Measurements from ENCODE around the gene IGBP1. TPM values are rescaled to one million over a fixed set of nuclear protein-coding genes. Genes with fewer than 3 reads are reported as not detected.

Gene IGBP1
- total RNA-seq (10 to 100 TPM; 60.8 to 66.2 TPM), polyA plus RNA-seq (10 to 100 TPM; 56.3 to 60.7 TPM)

- no peaks in the 10 kb centered on the region for H3K27me3 Mint-ChIP-seq
- H3K9me3 Mint-ChIP-seq = no peaks in the 10 kb centered on the region
- peak; percentile 78 to 94 (median 86) for DNase-seq
- intact Hi-C loops (cut with micrococcal nuclease) = loop anchor here (1.0 to 10.0 kb wide), 7 partner anchors 64 to 1629 kb away; partner anchors contain the start of genes EFNB1 and PJA1
- Histone ChIP-seq H3K27ac (ENCODE audit: low read depth, low read length) (peak within 1 kb of the TSS; percentile 77), H3K27me3 (ENCODE audit: insufficient read depth, low read length) (no peaks in the 10 kb centered on the region), H3K9me3 (ENCODE audit: control insufficient read depth in 1 of 2, low read length in 2 of 2) (no peaks in the 10 kb centered on the region), H3K4me1 (ENCODE audit: insufficient read depth, low read length) (peaks cover 35% of the 10 kb centered on the region), H3K4me3 (ENCODE audit: low read length in 2 of 2) (peak within 1 kb of the TSS; percentile 89 to 90), H3K36me3 (ENCODE audit: insufficient read depth, low read length) (peaks cover 3% of the 10 kb centered on the region)
- H3K27ac Mint-ChIP-seq = peak within 1 kb of the TSS; percentile 84 to 99 (median 98)
- ChIA-PET CTCF (ENCODE audit: partially characterized antibody) (interaction anchor here (0.9 to 2.2 kb wide), 9 partner anchors 9 to 1306 kb away, joined by 3 to 9 read pairs (median 5); partner anchors contain the start of genes KIF4A and PDZD11), POLR2A (ENCODE audit: partially characterized antibody) (interaction anchor here (0.5 to 2.6 kb wide), 12 partner anchors 11 to 1968 kb away, joined by 3 to 16 read pairs (median 5); partner anchors contain the start of genes EFNB1, KIF4A, PDZD11 and PJA1)
- peaks cover 16 to 38% (median 22%) of the 10 kb centered on the region in 4 donors for H3K4me1 Mint-ChIP-seq
- peaks cover 0 to 28% of the 10 kb centered on the region in 2 donors for H3K36me3 Mint-ChIP-seq
- peak within 1 kb of the TSS; percentile 87 to 99 (median 98) for H3K4me3 Mint-ChIP-seq
These were observed at the start of gene IGBP1 for GRCh38 chrX:70133303-70134115. IGBP1 (plus strand) TSS chrX:70133447; CDS start chrX:70133948, 501 bp downstream.

- no peak for DNase-seq
- CTCF ChIA-PET (ENCODE audit: partially characterized antibody) = interaction anchor here (2.4 kb wide), 1 partner anchor 13 kb away, joined by 8 read pairs; no protein-coding TSS in a partner anchor
- H3K27ac Mint-ChIP-seq = no peak overlapping the region
These were observed 48.5 kb upstream of the IGBP1 start for GRCh38 chrX:70084592-70085240.

GRCh38 chrX:70087857-70088630 is 45.2 kb upstream of the IGBP1 start:
- no peaks in the 10 kb centered on the region for H3K27me3 Mint-ChIP-seq
- no peaks in the 10 kb centered on the region for H3K4me1 ChIP-seq (ENCODE audit: insufficient read depth, low read length)
- H3K27me3 ChIP-seq (ENCODE audit: insufficient read depth, low read length) = no peaks in the 10 kb centered on the region
- no peaks in the 10 kb centered on the region for H3K4me1 Mint-ChIP-seq
- peak overlapping the region in 1 of 7 donors; percentile 8 for H3K27ac Mint-ChIP-seq
- no peaks in the 10 kb centered on the region for H3K36me3 Mint-ChIP-seq
- ChIA-PET CTCF (ENCODE audit: partially characterized antibody) (interaction anchor here (1.3 to 1.4 kb wide), 3 partner anchors 8 to 550 kb away, joined by 3 to 8 read pairs (median 4); no protein-coding TSS in a partner anchor), POLR2A (ENCODE audit: partially characterized antibody) (no interaction called here)
- no peaks in the 10 kb centered on the region for H3K9me3 Mint-ChIP-seq
- DNase-seq = no peak
- H3K4me3 Mint-ChIP-seq = no peak overlapping the region
- no peak overlapping the region for H3K4me3 ChIP-seq (ENCODE audit: low read length in 2 of 2)
- no peak overlapping the region for H3K27ac ChIP-seq (ENCODE audit: low read depth, low read length)
- intact Hi-C loops (cut with micrococcal nuclease) = no loop called here
- no peaks in the 10 kb centered on the region for H3K9me3 ChIP-seq (ENCODE audit: control insufficient read depth in 1 of 2, low read length in 2 of 2)
- no peaks in the 10 kb centered on the region for H3K36me3 ChIP-seq (ENCODE audit: insufficient read depth, low read length)

More at GRCh38 chrX:70084592-70085240, 48.5 kb upstream of the IGBP1 start:
- Mint-ChIP-seq H3K27me3 (no peaks in the 10 kb centered on the region), H3K4me3 (no peak overlapping the region), H3K9me3 (no peaks in the 10 kb centered on the region), H3K4me1 (no peaks in the 10 kb centered on the region), H3K36me3 (no peaks in the 10 kb centered on the region)
- Histone ChIP-seq H3K4me1 (ENCODE audit: insufficient read depth, low read length) (no peaks in the 10 kb centered on the region), H3K4me3 (ENCODE audit: low read length in 2 of 2) (no peak overlapping the region), H3K36me3 (ENCODE audit: insufficient read depth, low read length) (no peaks in the 10 kb centered on the region), H3K27ac (ENCODE audit: low read depth, low read length) (no peak overlapping the region), H3K9me3 (ENCODE audit: control insufficient read depth in 1 of 2, low read length in 2 of 2) (no peaks in the 10 kb centered on the region), H3K27me3 (ENCODE audit: insufficient read depth, low read length) (no peaks in the 10 kb centered on the region)
- POLR2A ChIA-PET (ENCODE audit: partially characterized antibody) = no interaction called here
- intact Hi-C loops (cut with micrococcal nuclease) = no loop called here

- Mint-ChIP-seq H3K27ac (no peak overlapping the region), H3K27me3 (no peaks in the 10 kb centered on the region), H3K36me3 (no peaks in the 10 kb centered on the region), H3K4me3 (no peak overlapping the region), H3K4me1 (no peaks in the 10 kb centered on the region), H3K9me3 (no peaks in the 10 kb centered on the region)
- POLR2A ChIA-PET (ENCODE audit: partially characterized antibody) = no interaction called here
- Histone ChIP-seq H3K36me3 (ENCODE audit: insufficient read depth, low read length) (no peaks in the 10 kb centered on the region), H3K27ac (ENCODE audit: low read depth, low read length) (no peak overlapping the region), H3K4me3 (ENCODE audit: low read length in 2 of 2) (no peak overlapping the region), H3K4me1 (ENCODE audit: insufficient read depth, low read length) (no peaks in the 10 kb centered on the region), H3K9me3 (ENCODE audit: control insufficient read depth in 1 of 2, low read length in 2 of 2) (no peaks in the 10 kb centered on the region), H3K27me3 (ENCODE audit: insufficient read depth, low read length) (no peaks in the 10 kb centered on the region)
- DNase-seq = no peak
- CTCF ChIA-PET (ENCODE audit: partially characterized antibody) = interaction anchor here (1.4 kb wide), 2 partner anchors 9 to 551 kb away, joined by 4 to 8 read pairs; no protein-coding TSS in a partner anchor
- intact Hi-C loops (cut with micrococcal nuclease) = no loop called here
These were observed 44.5 kb upstream of the IGBP1 start for GRCh38 chrX:70088751-70089150.

DNA sequence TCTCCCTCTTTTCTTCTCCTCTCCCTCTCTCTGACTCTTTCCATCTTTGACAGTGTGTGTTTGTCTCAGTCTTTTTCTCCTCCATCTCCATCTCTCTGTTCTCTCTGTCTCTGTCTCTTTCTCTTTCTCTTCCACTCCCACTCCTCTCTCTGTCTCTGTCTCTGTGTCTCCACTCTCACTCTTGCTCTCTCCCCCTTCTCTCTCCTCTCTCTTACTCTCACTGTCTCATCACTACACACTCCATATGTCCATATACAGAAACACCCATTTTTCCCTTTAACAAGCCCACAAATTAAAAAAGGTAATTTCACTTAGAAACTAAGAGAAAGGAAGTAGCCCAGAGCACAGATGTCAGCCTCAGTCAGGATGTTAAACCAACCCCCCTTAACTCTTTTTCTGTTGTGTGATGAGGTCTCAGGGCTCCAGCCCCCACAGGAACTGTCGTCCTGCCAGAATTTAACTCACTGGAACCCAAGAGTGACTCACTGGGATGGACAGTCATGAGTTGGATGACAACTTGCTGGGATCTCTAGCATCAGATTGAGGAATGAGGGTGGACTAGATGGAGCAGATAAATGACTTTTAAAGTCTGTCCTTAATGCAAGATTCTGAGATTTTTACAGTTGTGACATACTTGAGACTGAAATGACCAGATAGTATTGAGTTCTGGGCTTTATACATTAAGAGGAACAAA is 43.5 kb upstream of the IGBP1 start:
- CTCF ChIA-PET (ENCODE audit: partially characterized antibody) = no interaction called here
- Histone ChIP-seq H3K36me3 (ENCODE audit: insufficient read depth, low read length) (no peaks in the 10 kb centered on the region), H3K27me3 (ENCODE audit: insufficient read depth, low read length) (no peaks in the 10 kb centered on the region), H3K4me1 (ENCODE audit: insufficient read depth, low read length) (no peaks in the 10 kb centered on the region), H3K27ac (ENCODE audit: low read depth, low read length) (no peak overlapping the region), H3K4me3 (ENCODE audit: low read length in 2 of 2) (no peak overlapping the region), H3K9me3 (ENCODE audit: control insufficient read depth in 1 of 2, low read length in 2 of 2) (no peaks in the 10 kb centered on the region)
- Mint-ChIP-seq H3K27ac (no peak overlapping the region), H3K4me1 (no peaks in the 10 kb centered on the region), H3K36me3 (no peaks in the 10 kb centered on the region), H3K27me3 (no peaks in the 10 kb centered on the region), H3K4me3 (no peak overlapping the region), H3K9me3 (no peaks in the 10 kb centered on the region)
- intact Hi-C loops (cut with micrococcal nuclease) = no loop called here
- POLR2A ChIA-PET (ENCODE audit: partially characterized antibody) = no interaction called here
- no peak for DNase-seq

DNA sequence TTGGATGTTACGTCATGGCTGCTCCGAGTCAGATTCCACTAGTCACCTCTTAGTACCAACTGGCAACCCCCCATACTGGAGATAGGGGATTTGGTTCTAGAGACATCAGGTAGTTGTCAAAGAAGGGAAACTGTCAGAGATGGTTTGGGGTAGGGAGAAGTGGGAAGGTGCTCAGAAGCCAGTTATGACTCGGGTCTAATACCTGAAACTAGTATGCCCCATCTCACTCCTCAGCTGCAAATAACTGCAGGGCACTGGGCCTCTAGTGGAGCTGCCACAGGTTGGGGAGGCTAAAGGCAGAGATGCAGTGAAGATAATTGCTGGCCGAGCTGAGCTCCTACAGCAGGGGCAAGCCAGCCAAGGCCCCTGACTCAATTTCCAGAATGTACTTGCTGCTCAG is 41.0 kb upstream of the IGBP1 start:
- Mint-ChIP-seq H3K4me1 (no peaks in the 10 kb centered on the region), H3K27ac (no peak overlapping the region), H3K4me3 (no peak overlapping the region), H3K27me3 (no peaks in the 10 kb centered on the region), H3K36me3 (no peaks in the 10 kb centered on the region), H3K9me3 (no peaks in the 10 kb centered on the region)
- no peak overlapping the region for H3K27ac ChIP-seq (ENCODE audit: low read depth, low read length)
- ChIA-PET POLR2A (ENCODE audit: partially characterized antibody) (no interaction called here), CTCF (ENCODE audit: partially characterized antibody) (no interaction called here)
- no peaks in the 10 kb centered on the region for H3K36me3 ChIP-seq (ENCODE audit: insufficient read depth, low read length)
- no peak overlapping the region for H3K4me3 ChIP-seq (ENCODE audit: low read length in 2 of 2)
- H3K27me3 ChIP-seq (ENCODE audit: insufficient read depth, low read length) = no peaks in the 10 kb centered on the region
- no peaks in the 10 kb centered on the region for H3K4me1 ChIP-seq (ENCODE audit: insufficient read depth, low read length)
- H3K9me3 ChIP-seq (ENCODE audit: control insufficient read depth in 1 of 2, low read length in 2 of 2) = no peaks in the 10 kb centered on the region
- DNase-seq = no peak
- intact Hi-C loops (cut with micrococcal nuclease) = no loop called here

Data from CD4-positive, alpha-beta memory T cell (primary cell).